ENCODE measurements around the gene COQ8A.

Gene COQ8A

GRCh38 chr1:226940806-226941067 is 643 bp downstream of the COQ8A start:
- TF ChIP-seq POLR2AphosphoS5 (IDR thresholded peaks at IDR 0.05; ENCODE audit: low read depth, low read length) (no peak), PAX5 (IDR thresholded peaks at IDR 0.05; ENCODE audit: insufficient read depth, low read length, severe bottlenecking) (no peak), SPI1 (IDR thresholded peaks at IDR 0.05; ENCODE audit: low read depth, low read length) (no peak), POLR2A (IDR thresholded peaks at IDR 0.05; ENCODE audit: low read depth, low read length) (no peak), POU2F2 (IDR thresholded peaks at IDR 0.05; ENCODE audit: low read depth, low read length) (no peak), TAF1 (IDR thresholded peaks at IDR 0.05; ENCODE audit: low read depth, low read length) (no peak)
- no peak for DNase-seq (ENCODE audit: insufficient read length, low spot score)
- FAIRE-seq = no peak

GRCh38 chr1:226942392-226942791 is 2.3 kb downstream of the COQ8A start:
- FAIRE-seq (no peak), DNase-seq (ENCODE audit: insufficient read length, low spot score) (no peak)
- TF ChIP-seq POU2F2 (IDR thresholded peaks at IDR 0.05; ENCODE audit: low read depth, low read length) (no peak), TAF1 (IDR thresholded peaks at IDR 0.05; ENCODE audit: low read depth, low read length) (no peak), PAX5 (IDR thresholded peaks at IDR 0.05; ENCODE audit: insufficient read depth, low read length, severe bottlenecking) (no peak), POLR2AphosphoS5 (IDR thresholded peaks at IDR 0.05; ENCODE audit: low read depth, low read length) (no peak), POLR2A (IDR thresholded peaks at IDR 0.05; ENCODE audit: low read depth, low read length) (no peak), SPI1 (IDR thresholded peaks at IDR 0.05; ENCODE audit: low read depth, low read length) (no peak)

GRCh38 chr1:226943156-226943555 is 3.1 kb downstream of the COQ8A start:
- DNase-seq (ENCODE audit: insufficient read length, low spot score) (no peak), FAIRE-seq (no peak)
- TF ChIP-seq PAX5 (IDR thresholded peaks at IDR 0.05; ENCODE audit: insufficient read depth, low read length, severe bottlenecking) (no peak), SPI1 (IDR thresholded peaks at IDR 0.05; ENCODE audit: low read depth, low read length) (no peak), POLR2A (IDR thresholded peaks at IDR 0.05; ENCODE audit: low read depth, low read length) (no peak)

GRCh38 chr1:226943927-226944326 is 3.8 kb downstream of the COQ8A start:
- no peak for DNase-seq (ENCODE audit: insufficient read length, low spot score)
- no peak for TF ChIP-seq POLR2AphosphoS5 (IDR thresholded peaks at IDR 0.05; ENCODE audit: low read depth, low read length)
- FAIRE-seq = no peak

- no peak for TF ChIP-seq POLR2AphosphoS5 (IDR thresholded peaks at IDR 0.05; ENCODE audit: low read depth, low read length)
- FAIRE-seq (no peak), DNase-seq (ENCODE audit: insufficient read length, low spot score) (no peak)
Observed at GRCh38 chr1:226945106-226945857, 5.2 kb downstream of the COQ8A start.

- DNase-seq (ENCODE audit: insufficient read length, low spot score) = no peak
- TF ChIP-seq SPI1 (IDR thresholded peaks at IDR 0.05; ENCODE audit: low read depth, low read length) (no peak), PAX5 (IDR thresholded peaks at IDR 0.05; ENCODE audit: insufficient read depth, low read length, severe bottlenecking) (no peak), POU2F2 (IDR thresholded peaks at IDR 0.05; ENCODE audit: low read depth, low read length) (no peak), POLR2A (IDR thresholded peaks at IDR 0.05; ENCODE audit: low read depth, low read length) (no peak), POLR2AphosphoS5 (IDR thresholded peaks at IDR 0.05; ENCODE audit: low read depth, low read length) (no peak), TAF1 (IDR thresholded peaks at IDR 0.05; ENCODE audit: low read depth, low read length) (no peak)
- no peak for FAIRE-seq
Observed at GRCh38 chr1:226945858-226946245, 5.8 kb downstream of the COQ8A start.

- FAIRE-seq (no peak), DNase-seq (ENCODE audit: insufficient read length, low spot score) (no peak)
- no peak for TF ChIP-seq PAX5 (IDR thresholded peaks at IDR 0.05; ENCODE audit: insufficient read depth, low read length, severe bottlenecking)
- TF ChIP-seq POU2F2 (IDR thresholded peaks at IDR 0.05; ENCODE audit: low read depth, low read length) = no peak
- no peak for TF ChIP-seq POLR2A (IDR thresholded peaks at IDR 0.05; ENCODE audit: low read depth, low read length)
- no peak for TF ChIP-seq TAF1 (IDR thresholded peaks at IDR 0.05; ENCODE audit: low read depth, low read length)
- TF ChIP-seq POLR2AphosphoS5 (IDR thresholded peaks at IDR 0.05; ENCODE audit: low read depth, low read length) = no peak
- TF ChIP-seq SPI1 (IDR thresholded peaks at IDR 0.05; ENCODE audit: low read depth, low read length) = no peak
Observed at GRCh38 chr1:226946285-226946684, 6.2 kb downstream of the COQ8A start.

GRCh38 chr1:226946841-226947240 is 6.7 kb downstream of the COQ8A start:
- no peak for DNase-seq (ENCODE audit: insufficient read length, low spot score)

GRCh38 chr1:226948051-226948450 is 8.0 kb downstream of the COQ8A start:
- DNase-seq (ENCODE audit: insufficient read length, low spot score) (no peak), FAIRE-seq (no peak)
- TF ChIP-seq SPI1 (IDR thresholded peaks at IDR 0.05; ENCODE audit: low read depth, low read length) (no peak), POLR2AphosphoS5 (IDR thresholded peaks at IDR 0.05; ENCODE audit: low read depth, low read length) (no peak), PAX5 (IDR thresholded peaks at IDR 0.05; ENCODE audit: insufficient read depth, low read length, severe bottlenecking) (no peak), TAF1 (IDR thresholded peaks at IDR 0.05; ENCODE audit: low read depth, low read length) (no peak), POU2F2 (IDR thresholded peaks at IDR 0.05; ENCODE audit: low read depth, low read length) (no peak), POLR2A (IDR thresholded peaks at IDR 0.05; ENCODE audit: low read depth, low read length) (no peak)

More at GRCh38 chr1:226946841-226947240, 6.7 kb downstream of the COQ8A start:
- no peak for FAIRE-seq
- no peak for TF ChIP-seq POU2F2 (IDR thresholded peaks at IDR 0.05; ENCODE audit: low read depth, low read length)
- TF ChIP-seq TAF1 (IDR thresholded peaks at IDR 0.05; ENCODE audit: low read depth, low read length) = no peak
- TF ChIP-seq POLR2AphosphoS5 (IDR thresholded peaks at IDR 0.05; ENCODE audit: low read depth, low read length) = no peak
- no peak for TF ChIP-seq PAX5 (IDR thresholded peaks at IDR 0.05; ENCODE audit: insufficient read depth, low read length, severe bottlenecking)
- no peak for TF ChIP-seq SPI1 (IDR thresholded peaks at IDR 0.05; ENCODE audit: low read depth, low read length)
- TF ChIP-seq POLR2A (IDR thresholded peaks at IDR 0.05; ENCODE audit: low read depth, low read length) = no peak

- TF ChIP-seq POLR2AphosphoS5 (IDR thresholded peaks at IDR 0.05; ENCODE audit: low read depth, low read length) (no peak), PAX5 (IDR thresholded peaks at IDR 0.05; ENCODE audit: insufficient read depth, low read length, severe bottlenecking) (no peak), POU2F2 (IDR thresholded peaks at IDR 0.05; ENCODE audit: low read depth, low read length) (no peak), TAF1 (IDR thresholded peaks at IDR 0.05; ENCODE audit: low read depth, low read length) (no peak)
Observed at GRCh38 chr1:226948480-226948879, 8.4 kb downstream of the COQ8A start.

More at GRCh38 chr1:226948480-226948879, 8.4 kb downstream of the COQ8A start:
- DNase-seq (ENCODE audit: insufficient read length, low spot score) (no peak), FAIRE-seq (no peak)
